Measurements from ENCODE around the gene KCNIP1. TPM values are rescaled to one million over a fixed set of nuclear protein-coding genes. Genes with fewer than 3 reads are reported as not detected.

KCNIP1 gene
- total and polyA plus RNA-seq, 2 of the 13 experiments (the other 11 are each of a cell fraction or from before 2014, with no cell fraction given), result not detected

DNA sequence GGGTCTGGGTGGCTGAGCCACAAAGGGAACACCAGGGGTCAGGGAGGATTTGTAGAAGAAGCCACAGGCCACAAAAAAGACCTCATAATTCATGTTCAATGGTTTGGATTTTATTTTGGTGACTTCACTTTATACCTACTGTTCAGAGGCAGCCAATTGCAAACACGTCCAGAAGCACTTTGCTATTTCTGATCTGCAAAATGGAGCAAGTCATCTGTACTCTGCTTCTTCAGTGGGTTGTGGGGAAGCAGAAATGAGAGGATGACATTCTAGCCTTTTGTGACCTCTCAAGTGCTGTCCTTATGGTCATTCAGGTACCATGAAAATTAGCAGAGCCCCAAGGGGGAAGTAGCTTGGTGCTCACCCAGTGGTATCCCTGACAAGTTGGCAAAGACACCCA, 2.5 kb upstream of the KCNIP1 start:
- no peak overlapping the region for H3K9ac ChIP-seq (ENCODE audit: insufficient read depth, low read depth, low read length)
- H3K36me3 ChIP-seq (replicated peaks in 1 of 2; ENCODE audit: control insufficient read depth in 1 of 2, insufficient read depth in 2 of 2, low read length in 2 of 2), result no peaks in the 10 kb centered on the region
- intact Hi-C loops (cut with micrococcal nuclease; ENCODE audit: unreplicated experiment) (no loop called here), in situ Hi-C loops (cut with HindIII; ENCODE audit: extremely low pct_ligation_motif_present, low pct_unique_long_range_greater_than_20kb) (no loop called here)
- H4K20me1 ChIP-seq (ENCODE audit: insufficient read depth, low read length), result no peaks in the 10 kb centered on the region
- no TSS peak for BruUV-seq (replicated peaks)
- H3K4me3 ChIP-seq (replicated peaks in 1 of 3; ENCODE audit: insufficient read depth in 1 of 3, low read depth in 2 of 3, low read length in 3 of 3), result no peak overlapping the region
- POLR2A ChIA-PET, result no interaction called here
- no peak for DNase-seq (ENCODE audit: low spot score)
- H3K4me2 ChIP-seq (ENCODE audit: low read depth, low read length), result no peak overlapping the region
- CTCF ChIA-PET (ENCODE audit: low intra/inter-chr PET ratio, low total read pairs), result no interaction called here
- no peaks in the 10 kb centered on the region for H3K4me1 ChIP-seq (ENCODE audit: insufficient read depth, low read length)
- H2AFZ ChIP-seq (ENCODE audit: low read length), result no peak overlapping the region
- H3K27me3 ChIP-seq (ENCODE audit: control insufficient read depth in 1 of 2, insufficient read depth in 2 of 2, low read length in 2 of 2), result peaks cover 2 to 25% of the 10 kb centered on the region in 2 experiments; a peak in 4 of 5 replicates
- H3K27ac ChIP-seq (ENCODE audit: extremely low read length, insufficient read depth, low read length), result no peak overlapping the region
- ATAC-seq, result no peak
- 8% methylated on average over 1 of the region's 1 CpG for WGBS (ENCODE audit: low lambda C conversion rate)
- H3K79me2 ChIP-seq (ENCODE audit: insufficient read depth, low read length), result no peaks in the 10 kb centered on the region
- FAIRE-seq, result no peak
- no peaks in the 10 kb centered on the region for H3K9me3 ChIP-seq (ENCODE audit: low read length)
- TF ChIP-seq ZNF570 (CRISPR knock-in tag; IDR thresholded peaks at IDR 0.05; ENCODE audit: borderline replicate concordance) (no peak), SMYD3 (CRISPR knock-in tag; IDR thresholded peaks at IDR 0.05) (no peak)
- TF ChIP-seq, protein P1, sequence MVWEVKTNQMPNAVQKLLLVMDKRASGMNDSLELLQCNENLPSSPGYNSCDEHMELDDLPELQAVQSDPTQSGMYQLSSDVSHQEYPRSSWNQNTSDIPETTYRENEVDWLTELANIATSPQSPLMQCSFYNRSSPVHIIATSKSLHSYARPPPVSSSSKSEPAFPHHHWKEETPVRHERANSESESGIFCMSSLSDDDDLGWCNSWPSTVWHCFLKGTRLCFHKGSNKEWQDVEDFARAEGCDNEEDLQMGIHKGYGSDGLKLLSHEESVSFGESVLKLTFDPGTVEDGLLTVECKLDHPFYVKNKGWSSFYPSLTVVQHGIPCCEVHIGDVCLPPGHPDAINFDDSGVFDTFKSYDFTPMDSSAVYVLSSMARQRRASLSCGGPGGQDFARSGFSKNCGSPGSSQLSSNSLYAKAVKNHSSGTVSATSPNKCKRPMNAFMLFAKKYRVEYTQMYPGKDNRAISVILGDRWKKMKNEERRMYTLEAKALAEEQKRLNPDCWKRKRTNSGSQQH (CRISPR knock-in tag; IDR thresholded peaks at IDR 0.05; ENCODE audit: low read depth), result no peak

DNA sequence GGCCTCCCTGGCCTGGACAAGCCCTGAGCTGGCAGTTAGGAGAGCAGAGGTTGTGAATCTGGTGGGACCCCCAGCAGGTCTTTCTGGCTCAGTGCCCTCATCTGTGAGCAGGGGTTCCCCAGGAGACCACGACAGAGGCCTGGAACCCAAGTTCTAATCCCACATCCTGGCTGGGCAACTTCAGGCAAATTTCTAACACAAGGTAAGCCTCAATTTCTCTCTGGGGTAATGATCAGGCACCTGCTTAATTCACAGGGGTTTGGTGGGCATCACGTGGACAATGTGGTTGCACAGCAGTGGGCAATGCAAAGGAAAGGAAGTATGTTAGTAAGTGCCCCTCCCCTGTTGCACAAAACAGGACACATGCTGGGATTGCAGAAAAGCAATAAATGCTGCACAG, 1.9 kb upstream of the KCNIP1 start:
- H3K4me3 ChIP-seq (replicated peaks in 1 of 3; ENCODE audit: insufficient read depth in 1 of 3, low read depth in 2 of 3, low read length in 3 of 3), result no peak overlapping the region
- in situ Hi-C loops (cut with HindIII; ENCODE audit: extremely low pct_ligation_motif_present, low pct_unique_long_range_greater_than_20kb), result no loop called here
- no peaks in the 10 kb centered on the region for H3K4me1 ChIP-seq (ENCODE audit: insufficient read depth, low read length)
- 0% methylated on average over 1 of the region's 2 CpGs for WGBS (ENCODE audit: low lambda C conversion rate)
- no peak for TF ChIP-seq ZNF772 (CRISPR knock-in tag; IDR thresholded peaks at IDR 0.05)
- TF ChIP-seq HOXA5 (CRISPR knock-in tag; IDR thresholded peaks at IDR 0.05), result no peak
- no peak for TF ChIP-seq SALL2 (CRISPR knock-in tag; IDR thresholded peaks at IDR 0.05)
- TF ChIP-seq HDAC2 (CRISPR knock-in tag; IDR thresholded peaks at IDR 0.05), result no peak
- TF ChIP-seq, protein P2, sequence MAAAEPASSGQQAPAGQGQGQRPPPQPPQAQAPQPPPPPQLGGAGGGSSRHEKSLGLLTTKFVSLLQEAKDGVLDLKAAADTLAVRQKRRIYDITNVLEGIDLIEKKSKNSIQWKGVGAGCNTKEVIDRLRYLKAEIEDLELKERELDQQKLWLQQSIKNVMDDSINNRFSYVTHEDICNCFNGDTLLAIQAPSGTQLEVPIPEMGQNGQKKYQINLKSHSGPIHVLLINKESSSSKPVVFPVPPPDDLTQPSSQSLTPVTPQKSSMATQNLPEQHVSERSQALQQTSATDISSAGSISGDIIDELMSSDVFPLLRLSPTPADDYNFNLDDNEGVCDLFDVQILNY (CRISPR knock-in tag; conservative IDR thresholded peaks at IDR 0.05), result no peak
- TF ChIP-seq ZSCAN12 (CRISPR knock-in tag; IDR thresholded peaks at IDR 0.05), result no peak
- no peak for TF ChIP-seq AHR (CRISPR knock-in tag; IDR thresholded peaks at IDR 0.05)
- no TSS peak for BruUV-seq (replicated peaks)
- H3K27me3 ChIP-seq (ENCODE audit: control insufficient read depth in 1 of 2, insufficient read depth in 2 of 2, low read length in 2 of 2), result peaks cover 2 to 31% of the 10 kb centered on the region in 2 experiments; a peak in 4 of 5 replicates
- FAIRE-seq (no peak), ATAC-seq (no peak), DNase-seq (ENCODE audit: low spot score) (no peak)
- CTCF ChIA-PET (ENCODE audit: low intra/inter-chr PET ratio, low total read pairs), result no interaction called here
- intact Hi-C loops (cut with micrococcal nuclease; ENCODE audit: unreplicated experiment), result no loop called here
- H3K79me2 ChIP-seq (ENCODE audit: insufficient read depth, low read length), result no peaks in the 10 kb centered on the region
- POLR2A ChIA-PET, result no interaction called here
- no peak overlapping the region for H3K27ac ChIP-seq (ENCODE audit: extremely low read length, insufficient read depth, low read length)
- no peak overlapping the region for H3K4me2 ChIP-seq (ENCODE audit: low read depth, low read length)
- no peaks in the 10 kb centered on the region for H4K20me1 ChIP-seq (ENCODE audit: insufficient read depth, low read length)
- no peak overlapping the region for H3K9ac ChIP-seq (ENCODE audit: insufficient read depth, low read depth, low read length)
- no peak overlapping the region for H2AFZ ChIP-seq (ENCODE audit: low read length)
- no peaks in the 10 kb centered on the region for H3K36me3 ChIP-seq (replicated peaks in 1 of 2; ENCODE audit: control insufficient read depth in 1 of 2, insufficient read depth in 2 of 2, low read length in 2 of 2)
- H3K9me3 ChIP-seq (ENCODE audit: low read length), result no peaks in the 10 kb centered on the region

Measured in HepG2 (cell line).